ENCODE results near the gene SMG9. TPM values are rescaled to one million over a fixed set of nuclear protein-coding genes. Genes with fewer than 3 reads are reported as not detected.

The SMG9 gene
- total and polyA plus RNA-seq, 4 donors = 23.5 to 55.9 (median 29.6) TPM

GRCh38 chr19:43726736-43727592 lies 27.8 kb downstream of the SMG9 start:
- peaks cover 0 to 7% (median 0%) of the 10 kb centered on the region in 5 donors for H3K4me1 ChIP-seq (ENCODE audit: control insufficient read depth in 5 of 5, insufficient read depth in 5 of 5, low read length in 5 of 5)
- TF ChIP-seq, protein P1, sequence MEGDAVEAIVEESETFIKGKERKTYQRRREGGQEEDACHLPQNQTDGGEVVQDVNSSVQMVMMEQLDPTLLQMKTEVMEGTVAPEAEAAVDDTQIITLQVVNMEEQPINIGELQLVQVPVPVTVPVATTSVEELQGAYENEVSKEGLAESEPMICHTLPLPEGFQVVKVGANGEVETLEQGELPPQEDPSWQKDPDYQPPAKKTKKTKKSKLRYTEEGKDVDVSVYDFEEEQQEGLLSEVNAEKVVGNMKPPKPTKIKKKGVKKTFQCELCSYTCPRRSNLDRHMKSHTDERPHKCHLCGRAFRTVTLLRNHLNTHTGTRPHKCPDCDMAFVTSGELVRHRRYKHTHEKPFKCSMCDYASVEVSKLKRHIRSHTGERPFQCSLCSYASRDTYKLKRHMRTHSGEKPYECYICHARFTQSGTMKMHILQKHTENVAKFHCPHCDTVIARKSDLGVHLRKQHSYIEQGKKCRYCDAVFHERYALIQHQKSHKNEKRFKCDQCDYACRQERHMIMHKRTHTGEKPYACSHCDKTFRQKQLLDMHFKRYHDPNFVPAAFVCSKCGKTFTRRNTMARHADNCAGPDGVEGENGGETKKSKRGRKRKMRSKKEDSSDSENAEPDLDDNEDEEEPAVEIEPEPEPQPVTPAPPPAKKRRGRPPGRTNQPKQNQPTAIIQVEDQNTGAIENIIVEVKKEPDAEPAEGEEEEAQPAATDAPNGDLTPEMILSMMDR (IDR thresholded peaks at IDR 0.05; ENCODE audit: control extremely low read depth, extremely low read depth) = no peak
- ATAC-seq (ENCODE audit: insufficient read depth, low FRiP score) = no peak
- no peak for DNase-seq
- peaks cover 0 to 27% (median 20%) of the 10 kb centered on the region in 4 donors for H3K36me3 ChIP-seq (ENCODE audit: control insufficient read depth in 4 of 4, insufficient read depth in 4 of 4, low read length in 4 of 4)
- H3K9ac ChIP-seq (ENCODE audit: insufficient read depth in 1 of 2, low read length in 2 of 2) = no peak overlapping the region
- no peaks in the 10 kb centered on the region for H3K27me3 ChIP-seq (ENCODE audit: control insufficient read depth in 3 of 3, insufficient read depth in 3 of 3, low read length in 2 of 3)
- H3K9me3 ChIP-seq (ENCODE audit: control insufficient read depth in 4 of 4, insufficient read depth in 3 of 4, low read length in 3 of 4) = peaks cover 0 to 2% (median 0%) of the 10 kb centered on the region in 4 donors
- WGBS, 2 donors = 66% methylated on average over 15 of the region's 15 CpGs
- no peak overlapping the region for H3K27ac ChIP-seq (ENCODE audit: low read depth in 1 of 2, low read length in 1 of 2)
- H3K4me3 ChIP-seq = no peak overlapping the region

GRCh38 chr19:43725468-43725867 lies 29.3 kb downstream of the SMG9 start:
- DNase-seq = peak in 2 of 3 donors; percentile 13 to 18
- Histone ChIP-seq H3K9me3 (ENCODE audit: control insufficient read depth in 4 of 4, insufficient read depth in 3 of 4, low read length in 3 of 4) (peaks cover 0 to 2% (median 0%) of the 10 kb centered on the region in 4 donors), H3K27me3 (ENCODE audit: control insufficient read depth in 3 of 3, insufficient read depth in 3 of 3, low read length in 2 of 3) (no peaks in the 10 kb centered on the region), H3K36me3 (ENCODE audit: control insufficient read depth in 4 of 4, insufficient read depth in 4 of 4, low read length in 4 of 4) (peaks cover 0 to 15% (median 12%) of the 10 kb centered on the region in 4 donors), H3K9ac (ENCODE audit: insufficient read depth in 1 of 2, low read length in 2 of 2) (no peak overlapping the region), H3K27ac (ENCODE audit: low read depth in 1 of 2, low read length in 1 of 2) (no peak overlapping the region), H3K4me3 (no peak overlapping the region), H3K4me1 (ENCODE audit: control insufficient read depth in 5 of 5, insufficient read depth in 5 of 5, low read length in 5 of 5) (peaks cover 0 to 7% (median 0%) of the 10 kb centered on the region in 5 donors)
- WGBS, 2 donors = 26 to 38% methylated on average over 7 of the region's 7 CpGs
- TF ChIP-seq, protein P1 (IDR thresholded peaks at IDR 0.05; ENCODE audit: control extremely low read depth, extremely low read depth) = no peak
- no peak for ATAC-seq (ENCODE audit: insufficient read depth, low FRiP score)

DNA sequence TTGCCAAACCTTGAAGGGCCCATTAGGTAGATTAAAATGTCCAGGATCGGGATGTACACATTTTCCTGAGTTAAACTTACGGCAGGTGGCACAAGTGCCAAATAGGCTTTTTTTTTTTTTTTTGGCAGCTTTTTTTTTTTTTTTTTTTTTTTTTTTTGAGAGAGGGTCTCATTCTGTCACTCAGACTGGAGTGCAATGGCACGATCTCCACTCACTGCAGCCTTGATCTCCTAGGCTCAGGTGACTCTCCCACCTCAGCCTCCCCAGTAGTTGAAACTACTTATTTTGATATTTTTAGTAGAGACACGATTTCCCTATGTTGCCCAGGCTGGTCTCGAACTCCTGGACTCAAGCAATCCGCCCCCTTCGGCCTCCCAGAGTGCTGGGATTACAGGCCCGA lies 29.9 kb downstream of the SMG9 start:
- H3K9me3 ChIP-seq (ENCODE audit: control insufficient read depth in 4 of 4, insufficient read depth in 3 of 4, low read length in 3 of 4) = peaks cover 0 to 2% (median 0%) of the 10 kb centered on the region in 4 donors
- DNase-seq (no peak), ATAC-seq (ENCODE audit: insufficient read depth, low FRiP score) (no peak)
- no peak overlapping the region for H3K9ac ChIP-seq (ENCODE audit: insufficient read depth in 1 of 2, low read length in 2 of 2)
- TF ChIP-seq, protein P1 (IDR thresholded peaks at IDR 0.05; ENCODE audit: control extremely low read depth, extremely low read depth) = no peak
- no peaks in the 10 kb centered on the region for H3K27me3 ChIP-seq (ENCODE audit: control insufficient read depth in 3 of 3, insufficient read depth in 3 of 3, low read length in 2 of 3)
- WGBS, 2 donors = 80 to 81% methylated on average over 8 of the region's 8 CpGs
- peaks cover 0 to 7% (median 0%) of the 10 kb centered on the region in 5 donors for H3K4me1 ChIP-seq (ENCODE audit: control insufficient read depth in 5 of 5, insufficient read depth in 5 of 5, low read length in 5 of 5)
- no peak overlapping the region for H3K4me3 ChIP-seq
- no peak overlapping the region for H3K27ac ChIP-seq (ENCODE audit: low read depth in 1 of 2, low read length in 1 of 2)
- H3K36me3 ChIP-seq (ENCODE audit: control insufficient read depth in 4 of 4, insufficient read depth in 4 of 4, low read length in 4 of 4) = peaks cover 0 to 13% (median 11%) of the 10 kb centered on the region in 4 donors
